GM12872 (cell line): Measurements from ENCODE around the gene PTPRJ.

Experiments used
- CTCF ChIP-seq: IDR thresholded peaks from 3 replicates; pipeline ENCODE4 v1.5.1; 2011; ENCODE audit warnings: low read depth, mild to moderate bottlenecking, low read length, moderate library complexity; ENCODE audit not compliant: insufficient read depth

PTPRJ gene

GRCh38 chr11:48011102-48011797 lies 30.9 kb downstream of the PTPRJ start:
- TF ChIP-seq CTCF: no peak

GRCh38 chr11:48011798-48012391 lies 31.5 kb downstream of the PTPRJ start:
- TF ChIP-seq CTCF: no peak

GRCh38 chr11:48013269-48013901 lies 33.0 kb downstream of the PTPRJ start:
- TF ChIP-seq CTCF: no peak

- no peak for TF ChIP-seq CTCF
Measured at GRCh38 chr11:48014917-48015316, 34.6 kb downstream of the PTPRJ start.

GRCh38 chr11:48017105-48017830 lies 36.9 kb downstream of the PTPRJ start:
- no peak for TF ChIP-seq CTCF

GRCh38 chr11:48017831-48018527 lies 37.6 kb downstream of the PTPRJ start:
- no peak for TF ChIP-seq CTCF
